Spleen (tissue), 11 donors: ENCODE results near the gene RSL1D1. TPM values are rescaled to one million over a fixed set of nuclear protein-coding genes. Genes with fewer than 3 reads are reported as not detected.
A peak's percentile ranks its signal among the peaks of the same experiment; 100 is the strongest.
"Not testable (repeated sequence)": the region's sequence is repeated elsewhere in the genome, so short reads cannot be mapped to it uniquely, and the experiment has no call there.

Experiments
- DNase-seq: peaks from one replicate; pipeline ENCODE4 v3.0.0-alpha.2; 2020
- H3K27ac ChIP-seq, 8 donors: fragments of 200-600 bp; sonication (generic) in 7 of 8; 1 replicate in 4 of 8; 2 replicates in 4 of 8; pipeline versions ENCODE4 v1.5.0 to v1.8.0; 2016 to 2021; ENCODE audit warnings: inconsistent platforms in 4 of 8, mild to moderate bottlenecking in 4 of 8, moderate library complexity in 1 of 8
- H3K27me3 ChIP-seq, 7 donors: fragments of 200-600 bp; sonication (generic) in 6 of 7; replicated peaks in 1 of 7; 1 replicate in 4 of 7; 2 replicates in 3 of 7; pipeline versions ENCODE4 v1.5.0 to v1.8.0; 2016 to 2021; ENCODE audit warnings: inconsistent platforms in 3 of 7, mild to moderate bottlenecking in 1 of 7
- H3K36me3 ChIP-seq, 6 donors: fragments of 200-600 bp; sonication (generic) in 5 of 6; 1 replicate in 4 of 6; 2 replicates in 2 of 6; pipeline versions ENCODE4 v1.5.0 to v1.8.0; 2016 to 2021; ENCODE audit warnings: inconsistent platforms in 2 of 6
- H3K4me1 ChIP-seq, 6 donors: fragments of 200-600 bp; sonication (generic) in 5 of 6; 1 replicate in 3 of 6; 2 replicates in 3 of 6; pipeline versions ENCODE4 v1.5.0 to v1.8.0; 2016 to 2021; ENCODE audit warnings: inconsistent platforms in 3 of 6
- H3K4me3 ChIP-seq, 8 donors: fragments of 200-600 bp; sonication (generic) in 7 of 8; 1 replicate in 4 of 8; 2 replicates in 4 of 8; pipeline versions ENCODE4 v1.5.0 to v1.8.0; 2016 to 2021; ENCODE audit warnings: inconsistent platforms in 4 of 8, mild to moderate bottlenecking in 4 of 8, moderate library complexity in 2 of 8
- H3K9me3 ChIP-seq, 8 donors: fragments of 200-600 bp; sonication (generic) in 7 of 8; 1 replicate in 4 of 8; 2 replicates in 4 of 8; pipeline versions ENCODE4 v1.5.0 to v1.8.0; 2016 to 2021; ENCODE audit warnings: inconsistent platforms in 4 of 8
- POLR2A ChIP-seq, 3 donors: fragments of 450-650 bp; IDR thresholded peaks; one replicate each; pipeline ENCODE4 v1.5.1; 2017; ENCODE audit warnings: antibody characterized with exemption in 3 of 3, mild to moderate bottlenecking in 1 of 3
- POLR2AphosphoS5 ChIP-seq, 3 donors: sonication (generic); formaldehyde crosslinking; IDR thresholded peaks; one replicate each; pipeline ENCODE4 v1.5.1; 2017; ENCODE audit warnings: antibody characterized with exemption in 3 of 3
- WGBS, 5 donors: extraction: QIAGEN DNeasy Blood & Tissue Kit in 3 of 5; methylation state at CpG; one replicate each; pipeline versions ENCODE4 v1.1.5 to v1.1.7; 2013 to 2018; 5-methylcytosine and 5-hydroxymethylcytosine counted together
- intact Hi-C: fragments of 100-400 bp; cut with DNase I; formaldehyde crosslinking; loops from one replicate; pipeline ENCODE4 v1.15.0; 2023; ENCODE audit warnings: low total_unique reads
- polyA plus RNA-seq, 3 donors: library from polyadenylated mRNA; stranded (reverse); fragments of 200-250 nt; gene quantifications; one replicate each; pipeline ENCODE4 v1.2.1, GENCODE V29; 2013
- total RNA-seq, 7 donors: library from RNA; depleted of rRNA in 3 of 7; stranded (reverse); fragments of >200 nt in 3 of 7; fragmentation: NEBNext Ultra II Directional in 4 of 7; extraction: Animal tissue kit (Norgen Biotek cat#: 25700) in 4 of 7; gene quantifications; one replicate each; pipeline versions ENCODE4 v1.1.0 to v1.2.1, GENCODE V29; 2016 to 2021
- TF ChIP-seq, protein P1 (sequence below), 11 experiments: fragments of 200-600 bp in 7 of 11; fragments of 450-650 bp in 4 of 11; sonication (generic) in 4 of 11; IDR thresholded peaks in 8 of 11; conservative IDR thresholded peaks in 3 of 11; 1 replicate in 7 of 11; 2 replicates in 4 of 11; pipeline versions ENCODE4 v1.4.0 to v1.8.0; 2016 to 2021; ENCODE audit warnings: antibody characterized with exemption in 11 of 11, inconsistent platforms in 4 of 11, mild to moderate bottlenecking in 1 of 11
- donor health status: healthy with polysubstance abuse.
- donor health status: DM: no; HTN: no; CAD: no; lungs with moderate emphysema.
- donor health status: DM: no; HTN: no; CAD: no.
- donor health status: Bipolar disorder and iron deficiency.
- donor health status: healthy.
- donor health status: DM: no; HTN: no; CAD: no.
- donor health status: DM: yes; HTN: yes; CAD: no.

Gene RSL1D1
- total and polyA plus RNA-seq, 10 donors: 75.6 to 135 (median 112) TPM

GRCh38 chr16:11833951-11834695, 17.2 kb downstream of the RSL1D1 start:
- Histone ChIP-seq H3K27ac (peak overlapping the region in 2 of 8 donors; percentile 4 to 21), H3K4me1 (peaks cover 0 to 17% (median 0%) of the 10 kb centered on the region in 6 donors), H3K4me3 (no peak overlapping the region), H3K27me3 (no peaks in the 10 kb centered on the region), H3K9me3 (no peaks in the 10 kb centered on the region), H3K36me3 (peaks cover 5 to 40% (median 30%) of the 10 kb centered on the region in 6 donors)
- DNase-seq: no peak
- TF ChIP-seq POLR2AphosphoS5 (IDR thresholded peaks at IDR 0.05) (no peak), POLR2A (IDR thresholded peaks at IDR 0.05) (no peak)
- TF ChIP-seq, protein P1, sequence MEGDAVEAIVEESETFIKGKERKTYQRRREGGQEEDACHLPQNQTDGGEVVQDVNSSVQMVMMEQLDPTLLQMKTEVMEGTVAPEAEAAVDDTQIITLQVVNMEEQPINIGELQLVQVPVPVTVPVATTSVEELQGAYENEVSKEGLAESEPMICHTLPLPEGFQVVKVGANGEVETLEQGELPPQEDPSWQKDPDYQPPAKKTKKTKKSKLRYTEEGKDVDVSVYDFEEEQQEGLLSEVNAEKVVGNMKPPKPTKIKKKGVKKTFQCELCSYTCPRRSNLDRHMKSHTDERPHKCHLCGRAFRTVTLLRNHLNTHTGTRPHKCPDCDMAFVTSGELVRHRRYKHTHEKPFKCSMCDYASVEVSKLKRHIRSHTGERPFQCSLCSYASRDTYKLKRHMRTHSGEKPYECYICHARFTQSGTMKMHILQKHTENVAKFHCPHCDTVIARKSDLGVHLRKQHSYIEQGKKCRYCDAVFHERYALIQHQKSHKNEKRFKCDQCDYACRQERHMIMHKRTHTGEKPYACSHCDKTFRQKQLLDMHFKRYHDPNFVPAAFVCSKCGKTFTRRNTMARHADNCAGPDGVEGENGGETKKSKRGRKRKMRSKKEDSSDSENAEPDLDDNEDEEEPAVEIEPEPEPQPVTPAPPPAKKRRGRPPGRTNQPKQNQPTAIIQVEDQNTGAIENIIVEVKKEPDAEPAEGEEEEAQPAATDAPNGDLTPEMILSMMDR (IDR thresholded peaks at IDR 0.05 in 8 of 11, conservative IDR thresholded peaks at IDR 0.05 in 3 of 11): no peak
- intact Hi-C loops: no loop called here
- 72 to 86% (median 79%) methylated on average over 6 of the region's 6 CpGs for WGBS, 5 donors

DNA sequence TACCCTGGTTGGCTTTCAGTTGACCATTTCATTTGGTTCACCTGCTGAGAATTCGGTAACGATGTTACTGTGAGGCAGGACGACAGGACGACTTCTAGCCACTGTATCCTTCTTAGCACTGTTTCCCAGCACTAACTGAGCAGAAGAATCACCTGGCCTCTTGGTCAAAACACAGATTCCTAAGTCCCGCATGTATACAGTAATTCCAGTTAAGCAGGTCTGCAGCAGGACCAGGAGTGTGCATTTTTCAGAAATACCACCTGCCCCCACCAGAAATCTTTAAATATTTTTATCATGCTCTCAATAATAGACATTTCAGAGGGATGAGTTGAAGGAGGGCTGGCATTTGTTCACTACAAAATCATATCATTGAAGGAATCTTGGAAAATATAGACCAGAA, 22.6 kb downstream of the RSL1D1 start:
- intact Hi-C loops: no loop called here
- Histone ChIP-seq H3K27ac (no peak overlapping the region), H3K4me1 (peaks cover 0 to 14% (median 5%) of the 10 kb centered on the region in 6 donors), H3K27me3 (no peaks in the 10 kb centered on the region), H3K9me3 (no peaks in the 10 kb centered on the region), H3K36me3 (no peaks in the 10 kb centered on the region), H3K4me3 (no peak overlapping the region)
- 85 to 93% (median 89%) methylated on average over 5 of the region's 5 CpGs for WGBS, 5 donors
- TF ChIP-seq POLR2A (IDR thresholded peaks at IDR 0.05): no peak
- no peak for DNase-seq

DNA sequence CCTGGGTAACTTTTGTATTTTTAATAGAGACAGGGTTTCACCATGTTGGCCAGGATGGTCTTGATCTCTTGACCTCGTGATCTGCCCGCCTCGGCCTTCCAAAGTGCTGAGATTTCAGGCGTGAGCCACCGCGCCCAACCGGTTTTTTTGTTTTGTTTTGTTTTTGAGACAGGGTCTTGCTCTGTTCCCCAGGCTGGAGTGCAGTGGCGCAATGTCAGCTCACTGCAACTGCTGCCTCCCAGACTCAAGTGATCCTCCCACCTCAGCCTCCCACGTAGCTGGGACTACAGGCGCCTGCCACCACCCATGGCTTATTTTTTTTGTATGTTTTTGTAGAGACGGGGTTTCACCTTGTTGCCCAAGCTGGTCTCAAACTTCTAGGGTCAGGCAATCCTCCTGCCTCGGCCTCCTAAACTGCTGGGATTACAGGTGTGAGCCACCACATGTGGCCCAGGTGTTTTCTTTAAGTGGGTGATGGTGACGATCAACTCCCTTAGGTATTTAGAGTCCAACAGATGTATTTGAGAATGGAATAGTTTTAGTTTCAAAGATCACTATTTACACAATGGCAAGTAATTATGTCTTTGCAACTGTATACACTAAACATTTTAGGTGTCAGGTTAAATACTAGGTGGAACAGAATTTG, 25.7 kb downstream of the RSL1D1 start:
- H3K27me3 ChIP-seq, H3K9me3 ChIP-seq, DNase-seq, H3K4me3 ChIP-seq, intact Hi-C loops, H3K36me3 ChIP-seq: not testable (repeated sequence)
- WGBS, 5 donors: 85 to 93% (median 89%) methylated on average over 13 of the region's 13 CpGs
- peaks cover 0 to 24% (median 5%) of the 10 kb centered on the region in 6 donors for H3K4me1 ChIP-seq
- peak overlapping the region in 3 of 8 donors; percentile 58 to 66 (median 64) for H3K27ac ChIP-seq

- Histone ChIP-seq H3K4me1 (peaks cover 0 to 24% (median 6%) of the 10 kb centered on the region in 6 donors), H3K27me3 (no peaks in the 10 kb centered on the region), H3K4me3 (no peak overlapping the region), H3K36me3 (no peaks in the 10 kb centered on the region), H3K27ac (peak overlapping the region in 5 of 8 donors; percentile 56 to 66 (median 58)), H3K9me3 (no peaks in the 10 kb centered on the region)
- 34 to 65% (median 44%) methylated on average over 5 of the region's 5 CpGs for WGBS, 5 donors
- DNase-seq: peak; percentile 79
- TF ChIP-seq POLR2A (IDR thresholded peaks at IDR 0.05) (no peak), POLR2AphosphoS5 (IDR thresholded peaks at IDR 0.05) (peak in 1 of 3 donors; percentile 71)
- TF ChIP-seq, protein P1 (IDR thresholded peaks at IDR 0.05 in 8 of 11, conservative IDR thresholded peaks at IDR 0.05 in 3 of 11): no peak
- intact Hi-C loops: no loop called here
Observed at GRCh38 chr16:11824362-11824761, 27.0 kb downstream of the RSL1D1 start.

GRCh38 chr16:11823645-11824044, 27.7 kb downstream of the RSL1D1 start:
- Histone ChIP-seq H3K27ac (peak overlapping the region in 6 of 8 donors; percentile 20 to 66 (median 52)), H3K4me1 (peaks cover 0 to 24% (median 6%) of the 10 kb centered on the region in 6 donors)
- DNase-seq, H3K27me3 ChIP-seq, H3K36me3 ChIP-seq, H3K9me3 ChIP-seq, H3K4me3 ChIP-seq, intact Hi-C loops: not testable (repeated sequence)
- 89 to 96% (median 92%) methylated on average over 5 of the region's 5 CpGs for WGBS, 5 donors
